ENCODE measurements around the gene MAP4K2.

DNA sequence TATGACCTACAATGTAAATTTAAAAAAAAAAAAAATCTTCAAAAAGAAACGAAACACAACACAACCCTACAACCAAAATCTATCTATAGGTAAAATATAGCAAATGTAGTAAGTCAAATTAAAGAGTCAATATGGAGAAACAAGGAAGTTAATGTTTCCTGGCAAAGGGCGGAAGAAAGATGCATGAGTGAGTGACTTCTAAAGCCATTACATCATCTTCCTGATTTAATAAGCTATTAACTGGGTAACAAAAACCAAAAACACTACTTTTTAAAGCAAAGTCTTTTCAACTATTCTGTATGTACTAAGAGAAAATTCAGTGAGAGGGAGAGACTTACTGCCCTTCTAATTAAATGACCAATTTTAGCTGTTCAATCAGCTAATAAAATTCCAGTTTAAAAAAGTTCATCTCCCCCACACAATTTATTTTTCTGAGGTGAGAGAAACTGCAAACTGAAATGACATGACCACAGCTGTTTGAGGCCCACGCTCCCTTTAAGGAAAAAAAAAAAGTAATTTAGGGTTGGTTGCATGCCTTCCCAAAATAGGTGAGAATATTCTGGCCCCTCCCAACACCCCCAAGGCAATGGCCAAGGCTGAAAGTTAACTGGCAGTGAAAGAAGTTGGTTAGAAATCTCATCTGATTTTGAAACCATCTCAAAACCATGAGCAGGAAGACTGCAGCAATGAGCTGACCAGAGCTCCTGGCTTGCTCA, 30.6 kb downstream of the MAP4K2 start:
- TF ChIP-seq, protein P1, sequence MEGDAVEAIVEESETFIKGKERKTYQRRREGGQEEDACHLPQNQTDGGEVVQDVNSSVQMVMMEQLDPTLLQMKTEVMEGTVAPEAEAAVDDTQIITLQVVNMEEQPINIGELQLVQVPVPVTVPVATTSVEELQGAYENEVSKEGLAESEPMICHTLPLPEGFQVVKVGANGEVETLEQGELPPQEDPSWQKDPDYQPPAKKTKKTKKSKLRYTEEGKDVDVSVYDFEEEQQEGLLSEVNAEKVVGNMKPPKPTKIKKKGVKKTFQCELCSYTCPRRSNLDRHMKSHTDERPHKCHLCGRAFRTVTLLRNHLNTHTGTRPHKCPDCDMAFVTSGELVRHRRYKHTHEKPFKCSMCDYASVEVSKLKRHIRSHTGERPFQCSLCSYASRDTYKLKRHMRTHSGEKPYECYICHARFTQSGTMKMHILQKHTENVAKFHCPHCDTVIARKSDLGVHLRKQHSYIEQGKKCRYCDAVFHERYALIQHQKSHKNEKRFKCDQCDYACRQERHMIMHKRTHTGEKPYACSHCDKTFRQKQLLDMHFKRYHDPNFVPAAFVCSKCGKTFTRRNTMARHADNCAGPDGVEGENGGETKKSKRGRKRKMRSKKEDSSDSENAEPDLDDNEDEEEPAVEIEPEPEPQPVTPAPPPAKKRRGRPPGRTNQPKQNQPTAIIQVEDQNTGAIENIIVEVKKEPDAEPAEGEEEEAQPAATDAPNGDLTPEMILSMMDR (IDR thresholded peaks at IDR 0.05; ENCODE audit: low read length) = no peak
- TF ChIP-seq EZH2 (IDR thresholded peaks at IDR 0.05; ENCODE audit: borderline replicate concordance, low read length) = no peak
